ENCODE data around the gene BCAS1.

The BCAS1 gene

DNA sequence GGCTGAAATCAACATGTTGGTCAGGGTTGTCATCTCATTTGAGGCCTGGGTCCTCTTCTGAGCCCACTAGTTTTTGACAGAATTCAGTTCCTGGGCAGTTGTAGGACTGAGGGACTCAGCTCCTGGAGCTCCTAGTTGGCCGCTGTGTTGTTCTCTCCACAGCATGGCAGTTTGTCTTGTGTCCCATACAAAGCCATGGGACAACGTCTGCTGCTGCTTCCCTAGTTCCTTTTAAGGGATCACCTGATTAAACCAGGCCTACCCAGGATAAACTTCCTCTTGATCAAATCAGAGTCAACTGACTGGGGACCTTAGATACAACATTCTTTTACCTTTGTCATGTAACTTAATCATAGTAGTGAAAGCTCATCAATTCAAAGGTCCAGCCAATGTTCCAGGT is 141.0 kb downstream of the BCAS1 start:
- DNase-seq (ENCODE audit: low read depth in 2 of 2), result no peak

DNA sequence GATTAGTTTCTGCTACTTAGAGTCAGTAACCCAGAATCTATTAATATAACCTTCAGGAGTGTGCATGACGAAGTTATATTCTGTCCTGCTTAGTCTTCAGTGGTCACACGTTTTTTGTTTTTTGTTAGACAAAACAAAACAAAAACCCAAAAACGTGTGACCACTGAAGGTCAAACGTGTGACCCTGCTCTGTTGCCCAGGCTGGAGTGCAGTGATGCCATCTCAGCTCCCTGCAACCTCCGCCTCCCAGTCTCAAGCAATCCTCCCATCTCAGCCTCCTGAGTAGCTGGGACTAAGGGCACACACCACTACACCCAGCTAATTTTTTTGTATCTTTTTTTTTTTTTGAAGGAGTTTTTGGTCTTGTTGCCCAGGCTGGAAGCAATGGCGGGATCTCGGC is 142.4 kb downstream of the BCAS1 start:
- DNase-seq (ENCODE audit: low read depth in 2 of 2), result no peak

DNA sequence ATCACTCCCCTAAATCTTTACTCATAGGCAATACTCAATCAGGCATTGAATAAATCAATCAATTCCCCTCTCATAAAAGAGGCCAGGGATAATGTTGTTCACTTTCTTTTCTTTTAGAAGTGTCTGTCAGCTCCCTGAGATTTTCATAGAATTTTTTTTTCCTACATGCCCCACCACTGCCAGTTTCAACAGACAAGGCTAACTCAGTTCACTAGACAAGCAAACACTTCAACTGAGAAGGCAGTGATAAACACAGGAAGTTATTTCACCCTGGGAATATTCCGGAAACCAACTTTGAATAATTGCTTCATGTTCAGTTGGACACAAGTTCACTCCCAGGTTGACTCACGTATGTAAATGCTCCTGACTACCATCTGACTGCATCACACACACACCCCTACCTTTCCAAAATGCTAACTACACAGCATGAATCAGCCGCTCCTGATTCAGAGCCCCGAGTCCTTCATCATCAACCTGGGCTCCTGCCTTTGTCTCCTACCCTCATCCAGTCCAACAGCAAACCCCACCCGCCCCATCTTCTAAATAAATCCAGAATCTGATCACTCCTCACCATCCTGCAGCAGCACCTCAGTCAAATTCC is 143.9 kb downstream of the BCAS1 start:
- no peak for DNase-seq (ENCODE audit: low read depth in 2 of 2)

DNA sequence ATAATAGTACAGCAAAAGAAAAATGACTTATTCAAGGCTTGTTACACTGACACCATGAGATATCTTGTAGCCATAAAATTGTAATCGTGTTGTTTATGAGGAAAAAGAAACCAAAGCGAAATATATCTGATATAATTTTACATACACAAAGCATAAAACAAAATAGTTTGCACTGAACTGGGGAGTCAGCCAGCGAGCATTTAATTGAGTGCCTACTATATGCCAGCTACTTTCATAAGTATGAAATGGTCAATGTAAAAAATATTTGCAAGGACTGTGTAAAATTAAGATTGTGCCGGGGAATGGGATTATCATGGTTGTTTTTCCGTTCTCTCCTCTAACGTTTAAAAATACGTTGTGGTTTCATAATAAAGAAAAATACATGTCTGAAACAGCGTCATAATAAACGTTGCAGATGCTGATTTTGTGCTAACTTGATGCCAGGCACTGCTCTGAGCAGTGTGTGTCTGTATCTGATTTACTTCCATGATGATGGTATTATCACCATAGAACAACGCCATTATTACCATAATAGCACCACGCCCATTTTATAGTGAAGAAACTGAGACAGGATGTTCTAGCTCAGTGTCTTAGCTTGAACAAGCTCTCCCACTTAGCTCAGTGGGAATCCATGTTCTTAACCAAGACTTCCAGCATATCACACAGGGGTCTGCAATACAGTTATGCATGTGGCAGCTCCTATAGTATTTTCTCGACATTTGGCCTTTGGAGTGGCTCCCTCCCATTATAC is 144.6 kb downstream of the BCAS1 start:
- no peak for DNase-seq (ENCODE audit: low read depth in 2 of 2)

DNA sequence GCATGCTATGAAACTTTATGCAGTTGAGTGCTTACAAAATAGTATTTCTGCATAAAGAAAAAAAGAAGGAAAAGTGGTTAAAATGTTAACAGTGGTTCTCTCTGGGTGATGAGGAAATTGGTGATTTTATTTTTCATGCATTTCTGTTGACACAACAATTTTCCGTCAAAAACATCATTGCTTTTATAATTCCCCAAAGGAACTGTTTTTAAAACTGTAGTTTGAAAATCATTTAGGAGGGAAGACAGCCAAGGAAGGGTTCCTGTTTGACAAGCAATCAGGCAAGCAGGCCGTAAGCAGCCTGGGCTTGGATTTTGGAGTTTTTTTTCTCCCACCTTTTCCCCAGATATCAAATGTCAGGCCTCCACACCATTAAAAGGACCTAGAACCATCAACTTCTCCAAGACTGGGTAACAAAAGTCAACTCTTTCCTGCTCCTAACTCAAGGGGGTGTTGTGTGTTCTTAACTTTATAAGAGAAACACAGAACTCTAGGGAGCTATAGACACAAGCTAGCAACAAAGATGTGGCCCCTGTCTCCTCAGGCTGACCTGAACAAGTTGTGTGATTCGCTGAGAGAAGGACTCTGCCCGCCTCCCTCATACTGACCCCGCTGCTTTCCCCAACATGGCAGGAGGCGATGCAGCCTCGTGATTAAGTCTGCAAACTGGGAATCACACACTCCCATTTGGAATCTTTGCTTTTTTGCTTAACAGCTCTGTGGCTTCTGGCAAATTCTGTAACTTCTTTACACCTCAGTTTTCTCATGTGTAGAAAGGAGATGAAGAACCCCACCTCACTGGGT is 146.6 kb downstream of the BCAS1 start:
- no peak for DNase-seq (ENCODE audit: low read depth in 2 of 2)

DNA sequence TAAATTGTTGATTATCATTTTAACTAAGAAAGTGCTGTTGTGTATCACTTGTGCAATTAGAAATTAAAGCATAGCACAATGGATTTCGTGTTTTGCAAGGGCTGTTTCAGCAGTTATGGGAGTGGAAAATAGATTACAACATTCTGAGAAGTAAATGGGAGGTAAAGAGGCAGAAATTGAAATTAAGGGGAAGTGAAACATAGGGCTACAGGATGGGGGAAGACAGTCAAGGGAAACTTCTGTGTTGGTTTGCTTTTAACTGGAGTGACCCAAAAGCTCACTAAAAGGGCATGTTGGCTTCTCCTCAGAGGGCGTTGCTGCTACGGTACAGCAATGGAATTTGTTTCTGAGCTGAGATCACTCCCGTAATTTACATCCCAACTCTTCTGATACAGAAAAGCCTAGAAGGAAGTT is 147.5 kb downstream of the BCAS1 start:
- DNase-seq (ENCODE audit: low read depth in 2 of 2), result no peak

DNA sequence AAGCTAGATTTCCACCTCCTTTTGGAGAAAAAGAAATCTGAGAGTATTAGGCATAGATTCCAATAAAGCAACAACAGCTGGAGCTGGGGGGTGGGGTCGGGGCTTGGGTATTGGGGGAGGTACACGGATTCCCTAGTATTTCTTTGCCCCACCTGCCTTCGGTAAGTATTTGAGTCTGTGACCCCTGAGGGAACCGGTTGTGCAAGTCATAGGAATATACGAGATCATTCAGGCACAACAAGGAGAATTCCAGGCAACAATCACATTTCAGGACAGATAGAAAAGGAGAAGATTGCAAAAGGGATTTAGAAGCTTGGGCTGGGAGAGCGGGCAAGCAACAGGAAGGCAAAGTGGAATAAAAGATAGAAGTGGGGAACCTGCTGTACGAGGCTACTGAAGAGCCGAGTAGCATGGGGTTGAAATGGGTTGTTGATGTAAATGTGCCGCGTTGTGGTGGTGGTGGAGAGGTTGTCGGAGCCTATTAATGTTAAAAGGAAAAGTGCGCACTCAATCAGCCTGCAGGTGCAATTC is 148.9 kb downstream of the BCAS1 start:
- no peak for DNase-seq (ENCODE audit: low read depth in 2 of 2)

DNA sequence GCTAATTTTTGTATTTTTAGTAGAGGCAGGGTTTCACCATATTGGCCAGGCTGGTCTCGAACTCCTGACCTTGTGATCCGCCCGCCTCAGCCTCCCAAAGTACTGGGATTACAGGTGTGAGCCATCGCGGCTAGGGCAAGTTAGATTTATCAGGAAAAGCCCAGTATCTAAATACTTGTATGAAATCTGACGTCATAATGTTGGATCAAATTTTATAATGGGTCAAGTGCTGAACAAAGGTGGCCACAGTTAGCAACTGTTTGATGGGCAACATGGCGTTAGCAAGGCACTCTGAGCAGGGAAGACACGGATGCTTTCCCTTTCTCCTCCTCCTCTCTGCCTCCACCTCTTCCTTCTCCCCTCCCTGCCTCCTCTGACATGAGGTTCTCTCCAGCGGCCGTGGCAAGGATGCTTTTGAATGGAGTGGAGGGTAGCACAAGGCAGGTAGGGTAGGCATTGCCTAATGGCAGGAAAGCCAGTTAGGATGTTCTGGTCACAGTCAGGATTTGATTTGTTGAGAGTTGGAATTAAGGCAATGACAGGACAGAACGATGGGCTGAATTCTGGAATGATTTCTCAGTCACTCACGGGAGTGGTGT is 149.6 kb downstream of the BCAS1 start:
- no peak for DNase-seq (ENCODE audit: low read depth in 2 of 2)

DNA sequence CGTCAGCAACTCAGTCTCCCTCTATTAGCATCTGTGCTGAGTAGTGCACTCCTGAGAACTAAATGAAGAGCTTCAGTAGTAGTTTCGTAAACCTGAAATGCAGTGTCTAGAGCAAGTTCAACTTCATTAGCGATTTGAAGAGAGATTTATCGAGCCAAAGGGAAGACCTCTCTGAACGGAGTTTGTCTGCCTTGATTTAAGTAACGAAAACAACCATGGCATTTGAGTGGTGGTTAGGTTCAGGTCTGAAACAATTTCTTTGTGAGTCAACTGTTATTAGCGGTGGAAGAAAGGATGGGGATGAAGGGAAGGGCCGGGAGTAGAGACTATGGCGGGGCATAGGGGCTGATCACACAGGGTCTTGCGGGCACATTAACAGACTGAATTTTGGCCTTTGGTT is 150.5 kb downstream of the BCAS1 start:
- no peak for DNase-seq (ENCODE audit: low read depth in 2 of 2)

DNA sequence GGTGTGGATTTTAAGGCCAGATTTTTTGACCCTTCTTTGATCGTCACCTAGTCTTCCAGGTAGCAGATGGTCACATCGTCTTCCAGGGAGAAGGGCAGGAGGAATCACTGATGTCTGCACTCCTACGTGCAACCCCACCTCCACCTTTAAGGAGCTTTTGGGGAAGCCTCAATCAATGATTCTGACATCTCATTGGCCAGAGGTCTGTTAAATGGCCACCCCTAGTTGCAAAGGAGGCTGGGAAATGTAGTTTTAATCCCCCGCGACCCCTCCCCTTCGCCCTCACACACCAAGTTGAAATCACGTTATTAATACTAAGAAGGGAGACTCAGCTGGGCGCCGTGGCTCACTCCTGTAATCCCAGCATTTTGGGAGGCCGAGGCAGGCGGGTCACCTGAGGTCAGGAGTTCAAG is 151.4 kb downstream of the BCAS1 start:
- no peak for DNase-seq (ENCODE audit: low read depth in 2 of 2)

DNA sequence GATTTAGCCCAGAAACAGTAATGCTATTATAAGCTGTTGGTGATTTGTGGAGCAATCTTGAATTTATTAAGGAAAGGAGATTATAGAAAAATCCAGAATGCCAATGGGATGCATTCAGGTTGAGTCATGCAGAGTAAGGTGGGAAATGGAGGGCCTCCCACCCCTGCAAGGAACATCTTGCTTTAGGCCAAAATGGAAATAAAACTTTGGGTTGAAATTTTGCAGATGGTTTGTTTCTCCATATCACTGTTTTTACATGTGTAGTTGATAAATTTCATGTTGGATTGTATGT is 152.4 kb downstream of the BCAS1 start:
- no peak for DNase-seq (ENCODE audit: low read depth in 2 of 2)

DNA sequence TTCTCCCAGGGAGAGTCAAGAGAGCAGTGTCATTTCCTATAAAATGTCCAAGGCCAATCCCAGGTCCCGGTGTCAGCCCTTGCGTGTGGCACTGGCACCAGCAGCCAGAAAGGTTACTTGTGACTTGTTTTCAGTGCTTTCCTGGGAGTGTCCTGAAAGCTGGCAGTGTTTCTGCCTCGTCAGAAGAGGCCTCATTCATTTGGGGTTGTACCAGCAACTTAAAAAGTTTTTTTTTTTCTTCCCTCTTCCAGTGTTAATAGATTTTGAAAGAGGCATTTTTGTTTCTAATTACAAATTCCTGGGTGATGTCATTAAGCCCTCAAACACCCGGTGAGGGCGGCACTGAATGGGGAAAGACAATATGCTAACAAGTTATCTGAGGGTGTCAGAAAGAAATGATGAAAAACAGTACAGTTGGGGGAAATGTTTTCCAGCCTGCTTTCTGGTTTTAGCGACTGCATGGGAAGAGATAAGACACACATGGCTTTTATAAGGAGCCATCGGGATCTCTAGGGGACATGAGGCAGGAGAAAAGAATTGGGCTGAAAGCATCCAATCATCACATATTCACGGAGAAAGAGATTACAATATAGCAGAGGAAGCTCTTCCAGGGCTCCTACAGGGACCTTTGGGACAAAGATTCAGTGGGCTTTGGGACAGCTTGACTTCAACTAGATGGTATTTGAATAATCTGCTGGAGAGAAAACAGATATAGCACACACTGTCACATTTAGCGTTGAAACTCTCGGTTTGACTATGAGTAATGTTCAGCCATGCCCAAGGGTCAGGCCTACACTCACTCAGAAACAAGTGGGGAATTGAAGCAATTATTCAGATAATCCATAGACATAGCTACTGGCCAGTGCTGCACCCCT is 153.0 kb downstream of the BCAS1 start:
- DNase-seq (ENCODE audit: low read depth in 2 of 2), result no peak

DNA sequence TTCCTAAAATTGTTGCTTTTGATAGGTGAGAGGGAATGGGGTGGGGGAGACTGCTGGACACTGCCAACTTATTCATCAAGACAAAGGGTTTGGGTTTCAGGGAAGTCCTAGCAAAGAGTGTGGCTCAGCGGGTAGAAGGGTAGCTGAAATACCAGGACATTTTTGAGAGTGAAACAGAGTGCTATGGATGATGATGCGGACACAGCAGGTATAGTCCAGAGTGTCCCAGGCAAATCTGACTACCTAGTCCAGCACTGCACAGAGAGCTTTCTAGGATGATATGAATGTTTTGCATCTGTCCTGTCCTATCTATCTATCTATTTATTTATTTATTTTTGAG is 154.3 kb downstream of the BCAS1 start:
- DNase-seq (ENCODE audit: low read depth in 2 of 2), result no peak

DNA sequence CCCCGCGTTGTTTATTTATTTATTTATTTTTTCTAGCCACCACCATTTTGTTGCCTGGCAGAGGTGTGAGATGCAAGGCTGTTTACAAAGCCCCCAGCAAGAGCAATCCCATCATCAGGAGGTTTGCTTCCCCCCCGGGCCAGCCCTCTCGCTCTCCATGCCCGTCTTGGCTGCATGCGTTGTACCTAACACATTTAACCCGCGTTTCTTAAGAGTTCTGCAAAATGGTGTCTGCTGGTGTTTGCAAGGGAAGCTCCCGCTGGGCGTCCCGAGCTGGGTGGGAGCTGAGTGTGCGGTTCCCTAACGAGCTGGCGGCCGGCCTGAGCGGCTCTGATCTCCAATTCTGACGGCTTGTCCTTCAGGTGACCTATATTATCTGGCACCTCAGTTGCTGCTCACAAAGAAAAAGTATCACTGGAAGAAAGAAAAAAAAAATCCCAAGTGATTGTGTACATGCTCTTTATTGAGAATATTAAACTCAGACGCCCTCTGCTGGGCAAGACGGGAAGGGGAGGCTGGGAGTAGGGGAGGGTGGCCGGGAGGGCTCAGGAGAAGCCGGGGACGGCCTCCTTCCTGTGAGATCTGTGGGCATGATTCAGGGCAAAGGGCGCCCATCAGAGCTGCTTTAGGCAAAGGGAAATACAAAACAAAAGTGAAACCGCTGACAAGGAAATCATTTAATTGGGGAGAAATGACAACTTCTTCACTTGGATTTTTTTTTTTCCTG is 154.8 kb downstream of the BCAS1 start:
- DNase-seq (ENCODE audit: low read depth in 2 of 2), result peak; percentile 91 to 98

DNA sequence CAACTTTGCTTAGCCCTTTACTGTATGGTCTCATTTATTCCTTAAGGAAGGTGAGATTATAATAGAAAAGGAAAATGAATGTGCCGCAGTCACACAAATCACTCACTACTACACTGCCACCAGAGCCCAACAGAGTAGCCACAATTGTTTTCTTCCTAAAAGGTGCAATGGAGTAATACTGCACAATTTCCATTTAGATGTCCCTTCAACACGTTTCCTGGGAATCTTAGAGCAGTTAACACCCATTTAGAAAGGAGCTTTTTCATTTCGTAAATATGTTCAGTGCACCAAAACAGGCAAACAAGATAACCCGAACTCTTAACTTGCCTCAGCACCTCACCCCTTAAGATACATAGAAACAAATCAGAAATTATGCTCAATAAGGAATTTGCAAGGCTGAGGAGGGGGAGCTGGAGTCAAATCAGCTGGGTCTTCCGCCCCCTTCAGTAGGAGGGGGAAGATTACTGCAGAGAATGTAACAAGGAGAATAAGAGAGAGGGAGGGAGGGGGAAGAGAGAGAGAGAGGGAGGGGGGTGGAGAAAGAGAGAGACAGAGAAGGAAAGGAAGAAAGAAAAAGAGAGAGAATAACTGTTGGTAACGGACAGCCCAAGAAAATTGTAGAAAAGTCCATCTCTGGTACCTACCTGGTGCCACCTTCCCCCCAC is 155.5 kb downstream of the BCAS1 start:
- no peak for DNase-seq (ENCODE audit: low read depth in 2 of 2)

DNA sequence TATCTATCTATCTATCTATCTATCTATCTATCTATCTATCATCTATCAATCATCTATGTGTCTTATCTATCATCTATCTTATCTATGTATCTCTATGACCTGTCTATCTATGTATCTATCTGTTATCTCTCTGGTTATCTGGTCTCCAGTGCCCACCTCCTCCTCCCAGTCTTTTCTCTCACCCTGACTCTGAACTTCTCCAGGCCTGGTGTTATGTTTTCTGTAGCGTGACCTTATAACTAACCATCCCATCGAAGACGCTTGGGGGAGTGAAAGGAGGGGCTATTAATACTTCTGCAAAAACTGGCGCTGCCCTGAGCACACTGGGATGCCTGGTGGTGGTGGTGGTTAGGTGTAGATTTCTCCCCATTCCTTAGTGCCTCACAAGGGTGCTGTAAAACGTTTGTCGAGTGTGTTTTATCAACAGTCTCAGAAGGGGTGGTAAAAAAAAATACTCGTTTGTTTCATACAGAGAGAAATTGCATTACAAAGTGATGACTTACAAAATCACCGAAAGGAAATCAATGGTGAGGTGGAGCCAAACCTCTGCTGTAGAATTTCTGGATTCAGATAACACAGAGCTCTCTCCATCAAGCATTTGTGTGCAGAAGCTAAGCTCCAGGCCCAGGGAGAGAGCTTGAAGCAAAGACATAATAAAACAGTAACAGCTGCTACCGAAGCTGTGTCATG is 156.2 kb downstream of the BCAS1 start:
- DNase-seq (ENCODE audit: low read depth in 2 of 2), result no peak

DNA sequence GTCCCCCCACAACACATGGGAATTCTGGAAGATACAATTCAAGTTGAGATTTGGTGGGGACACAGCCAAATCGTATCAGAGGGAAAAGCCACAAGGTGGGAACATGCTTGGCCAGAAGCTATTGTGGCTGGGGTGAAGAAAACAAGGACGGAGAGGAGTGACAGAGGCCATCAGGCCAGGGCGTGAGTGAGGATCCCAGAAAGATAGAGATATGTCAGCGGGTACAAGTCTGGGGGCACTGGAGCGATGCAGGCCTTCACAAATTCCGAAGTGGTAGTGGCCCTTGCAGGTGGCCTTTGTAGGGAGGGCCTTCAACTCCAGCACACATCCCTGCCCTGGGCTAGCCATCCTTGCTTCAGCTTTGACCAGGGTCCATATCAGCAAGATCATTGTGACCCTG is 159.1 kb downstream of the BCAS1 start:
- DNase-seq (ENCODE audit: low read depth in 2 of 2), result no peak

DNA sequence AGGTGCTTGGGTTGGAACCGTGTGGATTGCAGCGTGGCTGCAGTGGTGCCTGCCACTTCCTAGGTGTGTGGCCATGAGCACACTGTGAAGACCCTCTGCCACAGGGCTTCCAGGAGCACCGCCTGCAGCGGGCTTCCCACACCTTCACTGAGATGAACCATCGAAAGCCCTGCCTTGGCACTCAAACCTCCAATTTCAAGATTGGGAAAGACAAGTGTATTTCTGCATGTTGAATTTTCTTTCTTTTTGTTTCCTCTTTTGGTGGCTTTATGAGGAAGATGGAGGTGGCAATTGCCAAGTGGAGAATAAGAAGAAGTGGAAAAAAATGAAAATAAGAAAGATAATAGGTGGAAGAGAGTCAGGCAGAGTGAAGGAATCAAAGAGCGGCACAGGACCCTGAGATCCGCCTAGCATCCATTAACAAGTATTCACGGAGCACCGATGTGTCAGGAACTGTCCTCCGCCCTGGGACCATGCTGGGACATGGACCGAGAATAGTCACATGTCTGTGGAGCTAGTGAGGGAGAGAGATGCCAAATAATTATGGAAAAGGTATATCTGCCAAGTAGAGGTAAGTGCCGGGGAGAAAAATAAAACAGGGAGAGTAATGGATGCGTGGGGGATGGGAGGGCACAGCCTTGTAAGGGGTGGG is 159.9 kb downstream of the BCAS1 start:
- no peak for DNase-seq (ENCODE audit: low read depth in 2 of 2)

Data from stimulated activated CD8-positive, alpha-beta memory T cell treated with anti-CD3 and anti-CD28 coated beads, Interleukin-7, amount 100 ng/mL, for 4 hours (primary cell).